Measurements from ENCODE around the gene CHD6.
A peak's percentile ranks its signal among the peaks of the same experiment; 100 is the strongest.

CHD6 gene

GRCh38 chr20:41424011-41424410 lies 194.2 kb downstream of the CHD6 start:
- no peak for DNase-seq

GRCh38 chr20:41422953-41423352 lies 195.2 kb downstream of the CHD6 start:
- no peak for DNase-seq

GRCh38 chr20:41418739-41419293 lies 199.4 kb downstream of the CHD6 start:
- no peak for DNase-seq

GRCh38 chr20:41418031-41418430 lies 200.1 kb downstream of the CHD6 start:
- DNase-seq, result no peak

GRCh38 chr20:41415191-41415590 lies 203.0 kb downstream of the CHD6 start:
- no peak for DNase-seq

GRCh38 chr20:41413169-41413568 lies 205.0 kb downstream of the CHD6 start:
- no peak for DNase-seq

GRCh38 chr20:41412324-41413120 lies 205.7 kb downstream of the CHD6 start:
- no peak for DNase-seq

GRCh38 chr20:41411391-41411847 lies 206.8 kb downstream of the CHD6 start:
- peak; percentile 45 for DNase-seq

GRCh38 chr20:41408986-41409385 lies 209.2 kb downstream of the CHD6 start:
- DNase-seq, result peak; percentile 16

- no peak for DNase-seq
These were observed 209.9 kb downstream of the CHD6 start for GRCh38 chr20:41408156-41408794.

GRCh38 chr20:41407607-41408006 lies 210.6 kb downstream of the CHD6 start:
- no peak for DNase-seq

- no peak for DNase-seq
These were observed 211.2 kb downstream of the CHD6 start for GRCh38 chr20:41406896-41407444.

- DNase-seq, result no peak
These were observed 211.8 kb downstream of the CHD6 start for GRCh38 chr20:41406353-41406752.

GRCh38 chr20:41405436-41405835 lies 212.7 kb downstream of the CHD6 start:
- no peak for DNase-seq

GRCh38 chr20:41403604-41404003 lies 214.6 kb downstream of the CHD6 start:
- no peak for DNase-seq

GRCh38 chr20:41398408-41398807 lies 219.8 kb downstream of the CHD6 start:
- DNase-seq, result no peak

- peak; percentile 11 for DNase-seq
These were observed 222.2 kb downstream of the CHD6 start for GRCh38 chr20:41395667-41396664.

GRCh38 chr20:41394931-41395666 lies 223.1 kb downstream of the CHD6 start:
- no peak for DNase-seq

GRCh38 chr20:41394081-41394480 lies 224.1 kb downstream of the CHD6 start:
- DNase-seq, result no peak

- no peak for DNase-seq
These were observed 224.5 kb downstream of the CHD6 start for GRCh38 chr20:41393705-41394066.

- DNase-seq, result peak; percentile 66
These were observed 225.1 kb downstream of the CHD6 start for GRCh38 chr20:41392871-41393704.

All from midbrain (tissue), 1 donor.